DMS 273 (cell line): ENCODE measurements around the gene CIROP.

Experiments used
- DNase-seq: peaks from one replicate; lab custom pipeline; 2025; ENCODE audit not compliant: unreplicated experiment; lab: John Stamatoyannopoulos, UW

The CIROP gene

DNA sequence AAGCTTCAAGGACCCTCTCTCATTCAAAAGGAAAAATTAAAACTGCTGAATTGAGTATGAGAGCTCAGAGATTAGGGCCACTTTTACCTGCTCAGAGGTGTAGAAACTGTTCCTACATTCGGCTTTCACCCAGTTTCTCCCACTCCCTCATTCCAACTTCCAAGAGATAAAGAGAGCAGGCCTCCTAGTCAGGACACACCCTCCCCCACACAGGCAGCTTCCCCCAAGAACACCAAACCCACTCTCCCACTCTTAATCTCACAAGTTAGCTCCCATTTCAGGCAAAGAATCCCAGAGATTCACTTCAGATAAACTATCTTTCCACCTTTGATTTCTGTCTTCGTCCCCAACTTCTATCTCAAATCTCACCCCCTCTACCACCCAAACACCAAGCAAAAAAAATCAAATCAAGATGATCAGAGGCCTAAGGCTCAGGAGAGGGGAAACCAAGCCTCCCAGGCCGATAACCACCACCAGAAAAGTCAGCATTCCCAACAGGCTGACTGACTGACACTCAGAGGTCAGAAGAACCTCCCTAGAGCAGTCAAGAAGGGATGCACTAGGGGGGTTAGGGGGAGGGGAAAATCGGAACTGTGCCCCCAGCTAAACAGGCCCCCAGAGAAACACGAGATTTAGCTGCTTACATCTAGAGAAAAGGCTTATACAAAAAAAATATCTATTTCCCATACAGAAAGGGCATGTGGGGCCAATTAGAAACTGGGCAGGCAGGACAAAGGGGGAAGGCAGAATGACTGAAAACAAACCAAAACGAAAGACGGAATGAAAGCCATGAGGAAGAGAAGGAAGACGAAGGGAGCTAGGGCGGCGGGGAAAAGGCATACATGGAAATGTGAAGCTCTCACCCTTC, 34.3 kb downstream of the CIROP start:
- DNase-seq = no peak

DNA sequence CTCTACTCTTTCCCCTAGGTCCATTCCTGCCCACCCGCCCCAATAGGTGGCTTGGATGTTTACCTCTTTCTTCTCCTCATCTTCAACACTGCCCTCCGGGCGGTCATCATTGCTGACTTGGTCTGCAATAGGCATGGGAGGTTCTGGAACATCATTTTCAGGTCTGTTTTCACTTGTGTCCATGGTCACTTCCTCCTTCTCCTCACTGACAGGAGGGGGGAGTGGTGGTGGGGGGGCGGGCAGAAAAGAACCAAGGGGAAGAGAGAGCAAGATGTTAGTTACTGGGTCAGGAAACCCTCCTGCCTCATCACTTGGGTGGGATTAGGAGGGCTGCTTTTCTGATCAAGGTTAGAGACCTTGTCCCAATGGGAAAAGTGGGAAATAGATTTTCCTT, 35.4 kb downstream of the CIROP start:
- DNase-seq = no peak

DNA sequence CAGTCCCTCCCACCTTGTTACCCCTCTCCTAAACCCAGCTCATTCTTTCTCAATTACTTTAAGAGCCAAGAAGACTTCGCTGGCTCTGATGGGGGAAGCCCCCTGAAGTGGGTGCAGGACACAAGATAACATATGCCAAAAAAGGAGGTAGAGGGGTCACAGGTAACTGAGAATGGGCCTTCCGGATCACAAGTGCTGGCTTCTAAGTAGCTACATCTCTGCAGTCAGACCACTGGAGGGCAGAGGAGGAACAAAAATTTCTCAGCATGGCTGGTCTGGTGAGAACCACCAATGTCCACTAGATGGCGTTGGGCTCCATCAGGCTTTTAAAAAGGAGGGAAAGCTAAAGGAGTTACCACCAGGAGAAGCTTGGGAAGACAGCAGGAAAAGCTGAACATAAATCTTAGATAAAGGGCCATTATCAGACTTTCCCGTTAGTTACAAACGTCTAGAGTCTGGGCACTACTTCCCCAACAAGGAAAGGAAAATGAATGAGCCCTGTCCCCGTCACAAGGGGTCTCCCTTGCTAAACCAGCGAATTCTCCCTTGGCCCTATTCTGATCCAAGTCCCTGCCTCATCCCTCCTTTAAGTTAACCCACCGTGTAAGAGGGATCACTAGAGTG, 35.9 kb downstream of the CIROP start:
- DNase-seq = no peak

DNA sequence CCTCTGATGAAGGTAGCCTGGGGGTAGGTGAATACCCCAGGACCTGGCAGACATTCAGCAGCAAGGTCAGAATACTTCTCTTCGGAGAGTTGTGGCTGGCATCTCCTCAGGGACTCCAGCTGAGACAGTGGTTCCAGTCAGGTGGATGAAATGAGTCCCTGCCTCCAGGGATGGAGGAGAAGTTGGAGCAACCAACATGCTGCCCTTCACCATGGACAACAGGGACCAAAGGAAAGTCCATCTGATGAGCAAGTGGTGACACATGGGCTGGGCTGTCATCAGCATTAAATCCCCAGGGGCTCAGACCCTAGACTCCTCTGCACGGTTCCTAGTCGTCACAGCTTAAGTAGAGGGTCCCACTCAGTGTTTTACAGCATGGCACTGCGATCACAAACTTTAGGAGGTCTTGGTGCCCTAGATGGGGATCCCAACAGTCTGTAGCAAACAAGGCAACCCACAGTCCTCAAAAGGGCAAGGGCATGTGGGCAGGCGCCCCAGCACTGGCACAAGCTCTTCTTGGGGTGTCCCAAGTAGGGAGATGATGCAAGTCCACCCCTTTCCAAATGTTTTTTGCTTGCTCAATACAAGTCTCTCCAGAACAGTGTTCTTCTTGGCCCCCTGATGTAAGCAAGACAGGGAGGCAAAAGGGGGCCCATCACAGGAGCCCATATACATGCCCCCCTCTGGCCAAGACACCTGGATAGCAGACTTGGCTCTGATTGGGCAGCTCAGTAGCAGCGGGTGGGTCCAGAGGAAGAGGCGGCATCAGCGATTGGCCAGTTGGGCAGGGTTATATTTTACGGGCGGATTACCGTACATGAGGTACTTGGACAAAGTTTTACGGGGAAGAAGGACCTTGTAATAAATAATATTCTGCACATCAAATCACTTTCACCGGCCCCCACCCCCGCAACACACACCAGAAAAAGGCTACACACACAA, 36.7 kb downstream of the CIROP start:
- DNase-seq = no peak

DNA sequence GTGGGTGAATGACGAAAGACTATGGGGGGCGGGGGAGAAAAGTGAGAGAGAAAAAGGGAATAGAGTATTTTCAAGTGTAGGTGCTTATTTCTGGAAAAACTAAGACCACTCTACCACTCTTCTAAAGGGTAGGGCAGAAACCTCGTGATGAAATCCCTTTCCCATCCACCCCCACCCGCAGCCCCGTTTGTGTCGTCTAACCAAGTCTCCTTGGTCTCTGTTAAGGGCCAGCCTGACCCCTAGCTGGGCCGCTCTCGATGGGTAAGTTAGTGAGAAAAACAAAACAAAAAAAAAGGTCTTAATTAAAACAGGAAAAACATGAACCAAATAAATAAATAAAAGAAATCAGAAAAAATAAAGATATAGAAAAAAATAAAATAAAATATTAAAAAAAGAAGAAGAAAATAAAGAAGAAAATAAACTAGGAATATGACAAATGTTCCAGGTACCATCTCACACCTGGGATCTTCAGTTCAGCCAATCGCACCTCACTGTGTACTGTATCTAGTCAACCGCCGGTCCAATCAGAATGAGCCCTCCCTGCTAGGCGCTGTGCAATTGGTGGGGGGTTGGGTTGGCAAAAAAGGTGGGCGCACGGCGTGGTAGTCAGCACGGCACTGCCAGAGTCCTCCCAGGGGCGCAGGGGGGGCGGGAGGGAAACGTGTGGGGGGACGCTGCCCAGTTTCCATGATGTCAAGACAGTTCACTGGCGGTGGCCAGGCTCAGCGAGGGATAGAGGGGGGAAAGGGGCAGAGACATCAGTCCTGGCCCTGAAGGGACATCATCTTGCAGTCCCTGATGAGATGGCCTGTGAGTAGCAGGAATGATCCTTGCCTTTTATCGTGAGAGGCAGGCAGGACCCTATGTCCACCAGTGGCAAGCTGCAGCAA, 37.7 kb downstream of the CIROP start:
- DNase-seq = no peak

DNA sequence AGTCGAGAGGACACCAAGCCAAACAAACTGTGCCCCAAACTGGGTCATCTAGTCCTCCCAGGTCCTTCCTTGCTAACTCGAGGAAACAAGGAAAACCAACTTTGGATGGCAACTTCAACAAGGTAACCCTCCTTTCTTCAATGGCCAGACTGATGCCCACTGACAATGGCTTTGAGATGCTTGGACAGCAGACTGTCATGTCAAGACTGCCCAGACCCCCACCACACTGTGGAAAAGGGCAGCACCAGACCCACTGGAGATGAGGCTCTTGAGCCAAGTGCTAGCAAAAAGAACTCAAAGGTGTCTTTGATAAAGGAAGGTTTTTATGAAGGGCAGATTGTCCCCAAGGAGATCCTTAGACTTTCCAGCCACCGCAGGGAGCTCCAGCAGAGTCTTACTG, 38.4 kb downstream of the CIROP start:
- no peak for DNase-seq

DNA sequence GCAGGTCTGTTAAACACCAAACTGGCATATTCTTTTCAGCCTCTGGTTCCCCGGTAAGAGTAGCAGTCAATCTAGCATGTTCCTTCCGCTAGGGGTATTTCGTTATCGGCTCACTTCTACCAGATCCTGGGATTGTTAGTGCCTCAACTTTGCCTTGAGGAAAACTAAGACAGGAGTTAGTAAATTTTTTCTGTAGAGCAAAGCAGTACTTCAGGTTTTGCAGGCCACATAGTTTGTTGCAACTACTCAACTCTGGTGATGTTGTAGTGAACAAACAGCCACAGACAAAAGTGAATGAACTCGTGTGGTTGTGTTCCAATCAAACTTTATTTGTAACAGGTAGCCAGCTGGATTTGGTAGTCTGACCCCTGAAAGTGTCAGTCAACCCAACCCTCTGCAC, 41.2 kb downstream of the CIROP start:
- no peak for DNase-seq

DNA sequence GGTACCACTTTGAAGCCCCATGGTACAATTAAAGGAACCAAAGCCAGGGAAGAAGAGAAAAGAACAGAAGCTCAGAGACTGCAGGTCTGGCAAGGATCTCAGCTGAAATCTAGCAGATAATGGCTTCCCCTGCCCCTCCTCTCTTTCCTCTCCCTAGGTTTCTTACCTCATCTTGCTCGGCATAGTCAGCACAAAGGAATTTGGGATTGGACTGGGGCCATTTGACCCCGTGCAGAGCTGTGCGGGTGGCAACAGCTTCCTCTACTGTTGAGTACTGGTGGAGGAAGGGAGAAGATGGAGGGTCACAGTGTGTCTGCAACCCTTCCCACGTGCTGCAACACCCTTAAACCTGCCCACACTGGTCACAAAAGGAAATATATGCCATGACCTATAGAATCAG, 42.8 kb downstream of the CIROP start:
- DNase-seq = no peak

DNA sequence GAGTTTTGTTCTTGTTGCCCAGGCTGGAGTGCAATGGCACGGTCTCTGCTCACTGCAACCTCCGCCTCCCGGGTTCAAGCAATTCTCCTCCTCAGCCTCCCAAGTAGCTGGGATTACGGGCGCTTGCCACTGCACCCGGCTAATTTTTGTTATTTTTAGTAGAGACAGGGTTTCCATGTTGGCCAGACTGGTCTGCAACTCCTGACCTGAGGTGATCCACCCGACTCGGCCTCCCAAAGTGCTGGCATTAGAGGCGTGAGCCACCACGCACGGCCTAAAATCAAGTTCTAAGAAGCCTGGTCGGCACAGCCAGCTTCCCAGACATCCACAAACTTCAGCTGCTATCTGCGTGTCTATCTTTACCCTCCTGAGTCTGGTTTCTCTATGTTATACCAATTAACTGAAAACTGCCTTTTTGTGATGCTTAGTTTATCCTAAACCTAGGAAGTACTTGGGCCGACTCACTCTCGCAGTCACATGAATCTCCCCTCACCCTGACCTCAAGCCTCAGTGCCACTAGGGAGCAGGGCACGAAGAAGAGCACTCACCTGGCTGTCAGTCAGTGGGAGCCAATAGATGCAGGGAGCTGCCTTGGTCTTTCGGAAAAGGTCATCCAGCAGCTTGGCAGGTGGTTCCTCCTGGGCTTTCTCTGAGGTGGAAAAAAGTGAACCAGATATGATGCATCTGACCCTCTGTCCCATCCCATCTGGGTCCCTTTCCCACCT, 44.1 kb downstream of the CIROP start:
- no peak for DNase-seq

DNA sequence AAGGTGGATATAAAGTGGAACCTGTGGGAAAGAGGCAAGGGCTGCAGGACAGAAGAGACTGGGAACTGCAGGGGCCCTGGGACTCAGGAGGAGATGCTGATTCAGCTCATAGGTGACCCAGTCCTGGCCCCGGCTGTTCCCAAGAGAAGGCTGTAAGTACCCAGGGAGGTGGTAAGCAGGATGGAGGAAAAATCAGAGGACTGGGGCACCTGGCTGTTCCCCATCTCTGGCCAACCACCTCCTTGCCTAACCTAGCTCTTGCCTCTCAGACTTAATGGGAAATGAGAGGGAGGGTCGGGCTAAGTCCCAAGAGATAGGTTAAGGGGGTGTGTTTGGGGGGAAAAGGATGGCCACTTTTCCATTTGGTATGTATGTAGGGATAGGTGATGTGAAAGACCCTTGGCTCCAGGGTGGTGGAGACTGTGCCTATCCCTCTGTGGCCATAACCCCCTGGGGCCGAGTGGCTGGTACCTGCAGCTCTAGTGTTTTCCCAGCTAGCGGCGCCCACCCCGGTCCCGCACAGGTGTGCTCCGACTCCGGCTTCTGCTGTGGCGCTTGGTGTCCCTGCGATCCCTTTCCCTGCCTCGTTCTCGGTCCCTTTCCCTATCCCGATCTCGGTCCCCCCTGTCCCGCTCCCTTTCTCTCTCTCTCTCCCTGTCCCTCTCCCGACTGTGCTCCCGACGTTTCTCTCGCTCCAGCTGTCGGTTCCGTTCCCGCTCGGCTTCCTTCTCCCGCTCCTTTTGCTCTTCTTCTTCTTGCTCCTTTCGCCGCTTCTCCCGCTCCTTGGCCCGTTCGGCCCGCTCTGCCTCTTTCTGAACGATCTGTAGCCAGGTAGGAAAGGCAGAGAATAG, 45.9 kb downstream of the CIROP start:
- no peak for DNase-seq

DNA sequence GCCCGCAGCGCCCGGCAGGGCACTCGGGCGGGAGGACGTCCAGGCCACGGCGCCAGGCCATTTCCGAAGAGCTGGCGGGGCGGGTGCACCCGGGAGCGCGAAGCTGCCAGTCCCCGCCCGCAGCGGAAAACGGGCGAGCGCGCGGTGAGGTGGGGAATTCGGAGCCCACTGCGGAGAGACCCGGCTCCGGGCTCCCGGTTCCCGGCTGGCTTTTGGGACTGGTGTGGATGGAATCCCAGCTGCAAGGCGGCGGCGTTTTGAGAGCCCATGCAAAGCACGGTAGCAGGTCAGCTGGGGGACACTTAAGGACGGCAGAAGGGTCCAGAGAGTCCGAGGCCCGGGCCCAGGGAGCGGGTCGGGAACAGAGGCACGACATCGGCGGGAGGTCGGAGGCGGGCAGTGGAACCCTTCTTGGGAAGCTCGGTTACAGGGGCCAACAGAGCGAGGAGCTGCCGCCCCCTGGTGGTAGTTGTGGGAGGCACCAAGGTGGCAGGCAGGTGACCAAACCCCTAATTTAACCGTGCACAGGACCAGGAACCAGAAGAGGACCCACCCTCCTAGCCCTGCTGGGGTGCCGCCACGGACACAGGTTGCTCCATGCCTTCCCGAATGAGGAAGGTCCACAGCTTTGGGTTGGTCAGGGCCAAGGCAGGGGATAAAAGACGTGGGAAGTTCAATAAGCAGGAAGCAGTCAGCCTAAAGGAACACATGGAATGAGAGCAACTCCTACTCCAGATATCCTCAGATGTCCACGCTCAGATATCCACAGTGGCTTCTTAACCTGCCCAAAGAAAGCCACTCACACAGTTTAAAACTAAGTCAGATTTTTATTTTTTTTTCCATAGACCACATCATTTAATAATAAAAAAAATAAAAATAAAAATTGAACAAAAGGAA, 46.8 kb downstream of the CIROP start:
- DNase-seq = no peak

DNA sequence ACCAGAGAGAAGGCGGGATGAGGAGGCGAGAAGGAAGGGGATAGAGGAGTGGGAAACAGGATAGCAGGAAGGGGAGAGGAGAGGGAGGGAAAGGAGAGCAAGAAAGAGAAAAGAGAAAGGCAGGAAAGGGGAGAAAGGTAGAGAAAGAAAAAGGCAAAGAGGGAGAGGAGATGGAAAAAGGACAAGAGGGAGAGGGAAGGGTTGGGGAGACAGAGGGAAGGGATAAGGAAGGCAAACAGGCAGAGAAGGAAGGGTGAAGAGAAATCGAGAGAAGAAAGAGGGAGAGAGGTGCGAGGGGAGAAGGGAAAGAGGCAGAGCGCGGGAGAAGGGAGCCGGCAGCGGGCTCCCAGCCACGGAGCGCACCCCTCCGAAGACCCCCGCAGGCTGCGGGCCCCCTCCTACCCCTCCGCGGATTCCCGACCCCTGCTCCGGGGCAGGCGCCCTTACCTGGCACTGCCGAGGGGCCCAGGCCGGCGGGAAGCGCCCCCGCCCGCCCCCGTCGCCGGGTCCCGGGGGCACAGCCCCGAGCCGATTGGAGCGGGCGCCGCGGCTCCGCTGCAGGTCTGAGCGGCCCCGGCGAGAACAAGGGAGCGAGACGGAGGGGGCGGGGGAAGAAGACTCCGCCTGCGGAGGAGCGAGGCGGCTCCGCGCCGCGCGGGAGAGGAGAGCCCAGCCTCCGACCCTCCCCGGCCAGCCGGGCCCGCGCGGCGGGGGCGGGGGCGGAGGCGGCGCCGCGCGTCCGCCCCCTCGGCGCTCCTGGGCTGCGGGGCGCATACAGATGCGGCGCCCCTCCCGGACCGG, 47.6 kb downstream of the CIROP start, which contains the start of gene CDH24:
Gene CDH24 (minus strand): TSS at position 565 of the 801 bp plus-strand sequence. CDS start 1,787 bp downstream, outside the sequence.
- DNase-seq = no peak

DNA sequence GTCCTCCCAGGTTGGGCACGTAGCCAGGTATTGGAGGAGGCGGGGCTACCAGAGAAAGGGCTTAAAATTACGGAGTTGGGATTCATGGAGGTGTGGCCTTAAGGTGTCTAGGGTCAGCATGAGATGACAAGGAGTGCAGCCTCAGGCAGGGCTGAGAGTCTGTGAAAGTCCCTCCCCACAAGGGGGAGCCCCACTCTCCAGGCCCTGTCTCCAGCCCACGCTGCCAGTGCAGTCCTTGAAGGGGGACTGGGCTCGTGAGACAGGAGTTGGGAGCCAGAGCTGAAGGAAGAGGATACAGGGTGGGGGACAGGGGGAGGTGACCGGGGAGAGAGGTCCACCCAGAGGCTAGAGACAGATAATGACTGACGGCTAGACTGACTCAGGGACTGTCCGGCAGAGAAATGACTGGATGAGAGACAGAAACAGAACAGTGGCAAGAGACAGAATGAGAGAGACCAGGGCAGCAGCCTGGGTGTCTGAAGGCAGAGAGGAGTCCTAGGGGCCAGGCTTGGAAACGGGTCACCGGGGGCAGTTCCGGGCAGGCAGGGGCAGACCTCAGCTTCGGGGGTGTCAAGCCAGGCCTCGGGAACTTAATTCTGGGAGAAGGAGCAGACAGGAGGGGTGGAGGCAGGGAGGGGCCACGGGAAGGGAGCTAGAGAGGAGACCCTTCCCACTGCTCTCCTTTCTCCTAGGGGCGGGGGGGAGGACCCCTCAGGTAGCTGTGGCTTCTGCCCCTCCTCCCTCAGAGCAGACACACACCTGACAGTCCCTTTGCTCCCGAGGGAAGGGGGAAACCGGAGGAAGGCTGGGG, 48.4 kb downstream of the CIROP start:
- no peak for DNase-seq

DNA sequence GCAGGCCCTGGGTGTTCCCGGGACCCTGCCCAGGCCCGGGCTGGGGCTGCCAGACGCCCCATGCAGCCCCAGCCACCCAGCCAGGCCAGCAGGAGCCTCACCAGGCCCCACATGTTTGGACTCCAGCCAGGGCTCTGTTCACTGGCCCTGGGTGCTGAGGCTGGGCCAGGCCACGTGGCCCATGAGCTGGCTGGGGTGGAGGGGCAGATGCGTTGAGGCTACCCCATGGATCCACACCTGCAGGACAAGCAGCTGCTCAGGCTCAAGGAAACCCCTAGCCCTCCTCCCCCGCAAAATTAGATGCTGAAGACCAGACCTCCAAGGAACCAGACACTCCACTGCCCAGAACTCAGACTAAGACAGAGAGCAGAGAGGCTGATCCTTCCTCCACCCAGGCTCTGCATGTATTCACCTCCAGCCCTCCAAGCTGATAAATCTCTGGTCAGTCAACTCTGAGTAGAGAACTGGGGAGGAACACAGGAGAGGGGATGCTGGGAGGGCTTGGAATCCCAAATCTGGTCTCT, 49.1 kb downstream of the CIROP start:
- DNase-seq = no peak

DNA sequence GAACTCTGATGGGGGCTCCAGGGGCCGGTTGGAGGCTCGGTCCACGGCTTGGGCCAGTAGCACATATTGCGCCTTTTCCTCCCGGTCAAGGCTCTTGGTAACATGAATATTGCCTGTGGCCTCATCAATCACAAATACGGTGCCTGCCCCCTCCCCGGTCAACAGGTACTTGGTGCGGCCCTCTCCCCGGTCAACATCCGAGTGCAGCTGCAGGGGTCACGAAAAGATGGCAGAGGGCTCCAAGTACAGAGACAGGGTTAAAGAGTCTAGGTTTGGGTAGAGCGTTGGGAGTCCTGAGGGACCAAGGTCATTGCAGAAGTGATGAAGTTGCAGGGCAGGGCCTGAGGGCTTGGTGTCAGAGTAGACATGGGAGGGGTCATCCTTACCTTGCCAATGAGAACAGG, 49.6 kb downstream of the CIROP start:
- DNase-seq = no peak
